NCI-H226 (cell line): ENCODE data around the gene NKTR.

Source experiments
- DNase-seq: peaks from one replicate; pipeline ENCODE4 v3.0.0-alpha.2; 2015

Gene NKTR

DNA sequence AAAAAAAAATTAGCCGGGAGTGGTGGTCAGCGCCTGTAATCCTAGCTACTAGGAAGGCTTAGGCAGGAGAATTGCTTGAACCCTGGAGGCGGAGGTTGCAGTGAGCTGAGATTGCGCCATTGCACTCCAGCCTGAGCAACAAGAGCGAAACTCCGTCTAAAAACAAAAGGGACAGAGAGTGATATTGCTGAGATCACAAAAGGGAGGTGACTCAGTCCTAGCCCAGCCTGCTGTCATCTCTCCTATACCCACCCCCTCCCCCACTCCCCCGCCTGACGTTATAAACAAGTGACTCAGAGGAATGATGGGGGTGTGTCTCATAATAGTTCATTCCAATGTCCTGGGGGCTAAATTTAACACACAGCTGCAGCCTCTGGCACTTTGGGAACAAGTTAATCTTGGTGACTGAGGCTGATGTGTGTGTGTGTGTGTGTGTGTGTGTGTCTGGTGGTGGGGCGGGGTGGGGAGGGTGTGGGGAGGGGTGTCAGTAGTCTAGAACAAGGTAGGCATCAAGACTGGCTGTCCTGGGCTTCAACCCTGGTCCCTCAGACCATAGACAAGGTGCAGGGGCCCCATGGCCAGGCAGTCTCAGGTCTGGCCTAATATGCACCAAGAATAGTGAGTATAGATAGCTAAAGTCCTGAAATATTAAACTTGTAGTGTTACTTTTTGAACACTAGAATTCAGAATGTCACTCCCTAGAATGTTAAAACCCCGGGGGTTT is 83.6 kb downstream of the NKTR start:
- peak; percentile 77 for DNase-seq

DNA sequence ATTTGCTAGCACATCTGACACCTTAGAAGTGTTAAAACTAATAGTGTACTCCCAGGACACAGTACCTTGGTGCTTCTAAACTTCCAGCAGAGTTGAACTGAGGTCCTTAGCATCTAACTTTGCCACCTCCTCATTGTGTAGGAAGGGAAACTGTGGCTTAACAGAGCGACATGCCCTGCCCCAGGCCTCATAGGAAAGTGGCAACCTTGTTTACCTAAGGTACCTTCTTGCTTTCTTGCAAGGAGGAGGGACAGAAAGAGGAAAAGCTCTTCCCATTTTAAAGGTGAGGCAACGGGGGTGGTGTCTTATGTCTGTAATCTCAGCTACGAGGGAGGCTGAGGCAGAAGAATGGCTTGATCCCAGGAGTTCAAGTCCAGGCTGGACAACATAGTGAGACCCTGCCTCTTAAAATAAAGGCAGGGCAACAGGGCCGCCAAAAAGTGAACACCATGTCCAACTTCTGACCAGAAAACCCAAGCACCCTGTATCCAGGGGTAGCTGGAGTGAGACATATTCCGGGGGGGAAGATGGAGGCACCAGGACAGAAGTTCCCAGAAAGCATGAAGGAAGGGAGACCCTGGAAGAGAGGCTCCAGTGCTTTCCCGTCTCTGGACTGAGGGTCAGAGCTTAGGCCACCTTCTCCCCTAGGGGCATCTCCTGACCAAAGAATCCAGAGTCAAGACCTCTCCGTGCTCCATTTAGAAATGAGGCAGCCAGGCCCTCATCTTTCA is 84.3 kb downstream of the NKTR start:
- DNase-seq, result no peak

- no peak for DNase-seq
Observed at GRCh38 chr3:42685363-42685881, 84.9 kb downstream of the NKTR start, which contains the start of gene KLHL40. Gene KLHL40 (plus strand): TSS chr3:42685537. CDS start chr3:42685619, 82 bp downstream.

DNA sequence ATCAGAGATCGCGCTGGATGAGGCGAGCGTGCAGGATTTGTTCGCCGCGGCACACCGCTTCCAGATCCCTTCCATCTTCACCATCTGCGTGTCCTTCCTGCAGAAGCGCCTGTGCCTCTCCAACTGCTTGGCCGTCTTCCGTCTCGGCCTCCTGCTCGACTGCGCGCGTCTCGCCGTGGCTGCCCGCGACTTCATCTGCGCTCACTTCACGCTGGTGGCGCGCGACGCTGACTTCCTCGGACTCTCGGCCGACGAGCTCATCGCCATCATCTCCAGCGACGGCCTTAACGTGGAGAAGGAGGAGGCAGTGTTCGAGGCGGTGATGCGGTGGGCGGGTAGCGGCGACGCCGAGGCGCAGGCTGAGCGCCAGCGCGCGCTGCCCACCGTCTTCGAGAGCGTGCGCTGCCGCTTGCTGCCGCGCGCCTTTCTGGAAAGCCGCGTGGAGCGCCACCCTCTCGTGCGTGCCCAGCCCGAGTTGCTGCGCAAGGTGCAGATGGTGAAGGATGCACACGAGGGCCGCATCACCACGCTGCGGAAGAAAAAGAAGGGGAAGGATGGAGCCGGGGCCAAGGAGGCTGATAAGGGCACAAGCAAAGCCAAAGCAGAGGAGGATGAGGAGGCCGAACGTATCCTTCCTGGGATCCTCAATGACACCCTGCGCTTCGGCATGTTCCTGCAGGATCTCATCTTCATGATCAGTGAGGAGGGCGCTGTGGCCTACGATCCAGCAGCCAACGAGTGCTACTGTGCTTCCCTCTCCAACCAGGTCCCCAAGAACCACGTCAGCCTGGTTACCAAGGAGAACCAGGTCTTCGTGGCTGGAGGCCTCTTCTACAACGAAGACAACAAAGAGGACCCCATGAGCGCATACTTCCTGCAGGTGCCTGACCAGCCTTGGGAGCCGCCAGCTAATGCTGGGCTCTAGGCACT is 85.7 kb downstream of the NKTR start:
- DNase-seq, result no peak

GRCh38 chr3:42686832-42687650 is 86.6 kb downstream of the NKTR start:
- DNase-seq, result no peak

GRCh38 chr3:42688016-42688415 is 87.5 kb downstream of the NKTR start:
- DNase-seq, result no peak

- no peak for DNase-seq
Observed at GRCh38 chr3:42688487-42689420, 88.3 kb downstream of the NKTR start.

- DNase-seq, result no peak
Observed at GRCh38 chr3:42689421-42690014, 89.0 kb downstream of the NKTR start.

DNA sequence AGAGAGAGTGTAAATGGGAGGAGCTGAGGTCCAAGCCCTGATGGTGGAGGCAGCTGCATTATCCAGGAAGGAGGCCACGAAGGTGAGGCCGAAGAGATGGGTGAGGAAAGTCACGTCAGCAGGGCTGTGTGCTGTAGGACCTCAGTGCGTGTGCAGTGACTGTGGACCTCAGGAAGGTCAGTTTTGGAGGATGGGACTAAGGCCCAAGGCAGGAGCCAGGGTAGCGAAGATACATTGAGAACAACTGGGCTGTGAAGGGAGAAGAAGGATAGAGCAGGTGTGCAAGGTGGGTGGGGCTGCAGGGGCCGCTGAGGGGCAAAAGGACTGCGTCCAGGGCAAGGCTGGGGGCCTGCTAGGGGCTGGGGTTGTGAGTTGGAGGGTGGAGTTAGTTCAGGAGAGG is 89.7 kb downstream of the NKTR start:
- DNase-seq, result no peak

DNA sequence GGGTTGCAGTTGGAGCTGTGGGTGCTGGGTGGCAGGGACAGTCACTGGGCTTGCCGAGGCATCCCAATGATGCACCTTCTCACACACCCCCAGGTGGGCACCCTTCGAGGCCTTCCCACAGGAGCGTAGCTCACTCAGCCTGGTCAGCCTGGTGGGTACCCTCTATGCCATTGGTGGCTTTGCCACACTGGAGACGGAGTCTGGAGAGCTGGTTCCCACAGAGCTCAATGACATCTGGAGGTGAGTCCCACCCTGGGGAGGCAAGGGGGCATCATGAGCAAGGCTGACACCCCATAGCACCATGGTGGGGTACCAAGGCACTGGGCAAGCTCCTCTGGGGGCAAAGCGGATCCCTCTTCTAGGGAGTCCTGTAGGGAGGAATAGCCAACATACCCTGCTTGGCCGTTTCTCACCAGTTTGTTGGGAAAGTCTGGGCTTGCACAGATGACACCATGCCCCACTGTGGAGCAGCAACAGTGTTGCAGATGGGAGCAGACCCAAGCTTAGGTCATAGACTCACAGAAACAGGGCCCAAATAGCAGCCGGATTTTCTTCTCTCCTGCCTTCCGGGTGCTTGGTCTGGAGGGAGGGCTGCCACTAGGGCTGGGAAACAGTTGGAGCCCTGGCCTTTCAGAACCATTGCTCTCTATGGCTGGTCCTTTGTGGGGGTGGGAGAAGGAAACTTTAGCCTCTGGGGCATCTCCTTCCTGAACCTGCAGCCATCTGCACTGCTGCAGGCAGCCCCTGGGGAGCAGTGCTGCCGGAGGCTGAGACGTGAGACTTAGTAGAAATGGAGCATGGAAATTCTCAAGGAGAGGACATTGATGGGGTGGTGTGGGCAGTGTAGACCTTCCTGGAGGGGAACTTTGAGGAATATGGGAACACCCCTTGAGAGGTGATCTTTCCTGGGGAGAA is 90.5 kb downstream of the NKTR start:
- DNase-seq, result no peak

DNA sequence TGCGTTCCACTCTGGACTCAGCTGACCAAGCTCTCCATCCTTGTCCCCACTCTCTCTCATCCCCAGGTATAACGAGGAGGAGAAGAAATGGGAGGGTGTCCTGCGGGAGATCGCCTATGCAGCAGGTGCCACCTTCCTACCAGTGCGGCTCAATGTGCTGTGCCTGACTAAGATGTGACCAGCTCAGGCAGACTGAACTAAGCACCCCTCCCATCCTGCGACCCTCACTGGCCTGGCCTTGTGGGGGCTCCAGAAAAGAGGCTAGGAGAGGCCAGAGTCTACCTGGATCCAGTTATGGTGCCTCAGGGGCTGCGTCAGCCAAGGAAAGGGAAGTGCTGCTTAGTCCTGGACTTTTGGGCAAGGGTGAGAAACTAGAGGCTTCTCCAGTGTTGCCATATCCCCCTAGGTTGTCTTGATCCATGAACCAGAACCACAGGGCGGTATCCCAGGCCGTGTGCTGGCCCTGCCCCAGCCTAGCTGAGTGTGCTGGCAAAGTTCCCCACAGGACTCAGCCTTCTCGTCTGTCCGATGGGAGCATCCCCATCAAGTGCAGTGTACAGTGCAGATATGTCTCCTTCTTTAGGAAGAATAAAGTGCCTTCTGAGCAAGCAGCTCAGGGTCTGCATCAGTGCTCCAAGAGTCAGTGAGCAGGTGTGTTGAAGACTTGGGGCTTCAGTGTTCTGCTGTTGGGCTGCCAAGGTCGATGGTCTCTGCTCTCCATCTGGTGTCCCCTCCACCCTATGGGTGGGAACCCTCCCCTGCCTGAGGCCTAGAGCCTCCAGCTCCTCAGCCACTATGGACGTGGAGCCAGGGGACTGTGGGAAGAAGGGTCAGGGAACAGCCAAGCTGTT is 91.6 kb downstream of the NKTR start:
- DNase-seq, result no peak

DNA sequence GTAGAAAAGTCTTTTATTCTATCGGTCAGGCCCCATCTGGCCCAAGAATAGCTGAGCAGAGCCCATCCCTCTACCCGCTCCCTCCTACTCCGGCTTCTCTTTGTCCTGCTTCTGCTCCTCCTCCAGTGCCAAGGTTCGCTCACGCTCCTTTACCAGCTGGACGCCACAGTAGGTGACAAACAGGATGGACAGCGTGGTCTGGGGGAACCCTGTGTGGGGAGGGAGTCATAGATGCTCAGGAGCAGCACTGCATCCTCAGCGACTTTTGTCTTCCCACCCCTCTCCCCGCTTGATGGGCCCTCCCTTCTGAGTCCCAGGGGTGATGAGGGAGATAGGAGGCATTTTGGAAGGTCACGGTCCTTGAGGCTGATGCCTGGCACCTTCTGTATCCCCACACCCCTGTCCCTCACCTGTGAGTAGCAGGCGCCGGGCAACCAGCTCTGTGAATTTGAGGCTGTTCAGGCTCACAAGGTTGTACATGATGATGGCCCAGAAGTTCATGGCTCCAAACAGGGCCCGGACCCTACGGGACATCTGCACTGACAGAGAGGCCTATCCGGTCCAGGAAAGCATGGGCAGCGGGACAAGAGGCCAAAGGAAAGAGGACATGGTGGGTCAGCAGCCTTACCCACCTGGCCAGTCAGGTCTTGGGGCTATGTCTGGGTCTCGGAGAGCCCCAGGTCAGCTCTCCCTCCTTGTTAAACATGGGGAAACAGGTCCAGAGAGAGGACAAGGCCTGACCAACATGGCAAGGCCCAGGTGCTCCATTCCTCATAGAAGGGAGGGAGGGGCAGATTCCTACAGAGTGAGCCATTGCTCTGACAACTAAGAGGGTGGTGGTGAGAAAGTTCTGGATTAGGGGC is 92.4 kb downstream of the NKTR start:
- DNase-seq, result no peak

DNA sequence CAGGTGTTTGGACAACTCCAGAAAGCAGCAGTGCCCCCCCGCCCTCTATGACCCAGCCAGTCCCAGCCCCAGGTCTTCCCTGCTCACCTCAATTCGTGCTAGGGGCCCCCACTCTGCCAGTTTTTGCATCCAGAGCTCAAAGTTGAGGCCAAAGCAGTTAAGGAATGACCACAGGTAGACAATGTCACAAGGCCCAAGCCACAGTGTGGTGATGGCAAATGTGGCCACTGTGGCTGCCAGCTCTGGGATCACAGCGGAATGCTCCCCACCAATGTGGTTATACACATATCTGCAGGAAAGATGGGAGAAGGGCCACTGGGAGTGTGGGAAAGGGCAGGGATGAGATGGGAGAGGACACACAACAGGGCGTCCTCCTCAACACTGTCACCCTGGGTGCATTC is 93.0 kb downstream of the NKTR start:
- no peak for DNase-seq

DNA sequence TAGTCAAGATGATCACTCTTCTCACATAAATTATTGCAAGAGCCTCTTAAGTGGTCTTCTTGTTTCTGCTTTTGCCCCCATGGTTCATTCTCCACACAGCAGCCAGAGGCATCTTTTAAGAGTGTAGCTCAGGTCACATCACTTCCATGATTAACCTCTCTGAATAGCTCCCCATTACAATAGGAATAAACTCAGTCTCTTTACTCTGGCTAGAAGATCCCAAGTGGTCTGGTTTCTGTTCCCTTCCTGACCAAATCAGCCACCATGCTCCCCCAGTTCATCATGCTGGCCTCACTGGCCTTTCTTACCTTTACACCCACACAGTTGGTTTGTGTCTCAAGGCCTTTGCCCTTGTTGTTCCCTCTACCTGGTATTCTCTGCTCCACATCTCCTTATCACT is 93.9 kb downstream of the NKTR start:
- no peak for DNase-seq

- no peak for DNase-seq
Observed at GRCh38 chr3:42696356-42697288, 96.1 kb downstream of the NKTR start.
